ENCODE results near the gene RAB8A. TPM values are rescaled to one million over a fixed set of nuclear protein-coding genes. Genes with fewer than 3 reads are reported as not detected.
A peak's percentile ranks its signal among the peaks of the same experiment; 100 is the strongest.

The RAB8A gene
- total and polyA plus RNA-seq, 9 of the 15 experiments (the other 6 are each of a cell fraction or from before 2014, with no cell fraction given) = 11.2 to 102 (median 53.2) TPM

DNA sequence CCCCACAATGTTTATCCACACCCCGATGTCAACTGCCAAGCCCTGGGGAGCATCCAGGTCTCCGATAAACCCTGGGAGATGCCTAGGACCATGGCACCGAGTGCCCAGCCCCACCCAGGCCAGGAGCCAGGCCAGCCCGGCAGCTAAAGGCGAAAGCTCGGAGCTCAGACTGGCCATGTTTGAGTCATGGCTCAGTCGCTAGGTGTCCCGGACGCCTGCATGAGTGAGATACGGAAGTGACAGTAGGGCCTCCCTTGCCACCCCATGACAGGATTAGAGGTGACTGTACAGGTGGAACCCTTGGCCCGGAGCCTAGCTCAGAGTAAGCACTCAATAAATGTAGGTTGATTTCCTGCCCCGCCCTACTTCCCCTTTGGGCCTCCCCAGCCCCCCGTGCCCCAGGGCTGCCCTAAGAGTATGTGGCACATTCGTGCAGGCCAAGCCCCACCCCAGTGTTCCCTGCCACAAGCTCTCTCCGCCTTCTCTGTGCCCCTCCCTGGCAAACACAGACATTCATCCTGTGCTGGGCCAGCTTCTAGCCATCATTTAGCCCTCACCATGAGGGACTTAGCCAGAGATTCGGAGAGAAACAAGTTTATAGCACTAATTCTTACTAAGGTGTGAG, 41.2 kb upstream of the RAB8A start (continued):
- 0 out of 2 replicates have a peak, but pooled peaks have one; percentile 8 for TF ChIP-seq JUN (IDR thresholded peaks at IDR 0.05; ENCODE audit: borderline replicate concordance, low read depth, low read length)
- TF ChIP-seq JUN (CRISPR knock-in tag; IDR thresholded peaks at IDR 0.05; ENCODE audit: borderline replicate concordance) = no peak
- 0 out of 2 replicates have a peak, but pooled peaks have one; percentile 44 for TF ChIP-seq ETV5 (CRISPR knock-in tag; IDR thresholded peaks at IDR 0.05; ENCODE audit: low read depth)
- TF ChIP-seq PCBP1 (IDR thresholded peaks at IDR 0.05; ENCODE audit: low read depth, low read length, poor library complexity, severe bottlenecking) = no peak
- TF ChIP-seq ZNF584 (CRISPR knock-in tag; IDR thresholded peaks at IDR 0.05; ENCODE audit: low read depth) = peak; percentile 63; the same call in 1 of the 2 replicates
- TF ChIP-seq, protein P1, sequence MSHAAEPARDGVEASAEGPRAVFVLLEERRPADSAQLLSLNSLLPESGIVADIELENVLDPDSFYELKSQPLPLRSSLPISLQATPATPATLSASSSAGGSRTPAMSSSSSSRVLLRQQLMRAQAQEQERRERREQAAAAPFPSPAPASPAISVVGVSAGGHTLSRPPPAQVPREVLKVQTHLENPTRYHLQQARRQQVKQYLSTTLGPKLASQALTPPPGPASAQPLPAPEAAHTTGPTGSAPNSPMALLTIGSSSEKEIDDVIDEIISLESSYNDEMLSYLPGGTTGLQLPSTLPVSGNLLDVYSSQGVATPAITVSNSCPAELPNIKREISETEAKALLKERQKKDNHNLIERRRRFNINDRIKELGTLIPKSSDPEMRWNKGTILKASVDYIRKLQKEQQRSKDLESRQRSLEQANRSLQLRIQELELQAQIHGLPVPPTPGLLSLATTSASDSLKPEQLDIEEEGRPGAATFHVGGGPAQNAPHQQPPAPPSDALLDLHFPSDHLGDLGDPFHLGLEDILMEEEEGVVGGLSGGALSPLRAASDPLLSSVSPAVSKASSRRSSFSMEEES (CRISPR knock-in tag; IDR thresholded peaks at IDR 0.05) = no peak
- no peak for TF ChIP-seq CAMTA2 (CRISPR knock-in tag; conservative IDR thresholded peaks at IDR 0.05)
- TF ChIP-seq, protein P2, sequence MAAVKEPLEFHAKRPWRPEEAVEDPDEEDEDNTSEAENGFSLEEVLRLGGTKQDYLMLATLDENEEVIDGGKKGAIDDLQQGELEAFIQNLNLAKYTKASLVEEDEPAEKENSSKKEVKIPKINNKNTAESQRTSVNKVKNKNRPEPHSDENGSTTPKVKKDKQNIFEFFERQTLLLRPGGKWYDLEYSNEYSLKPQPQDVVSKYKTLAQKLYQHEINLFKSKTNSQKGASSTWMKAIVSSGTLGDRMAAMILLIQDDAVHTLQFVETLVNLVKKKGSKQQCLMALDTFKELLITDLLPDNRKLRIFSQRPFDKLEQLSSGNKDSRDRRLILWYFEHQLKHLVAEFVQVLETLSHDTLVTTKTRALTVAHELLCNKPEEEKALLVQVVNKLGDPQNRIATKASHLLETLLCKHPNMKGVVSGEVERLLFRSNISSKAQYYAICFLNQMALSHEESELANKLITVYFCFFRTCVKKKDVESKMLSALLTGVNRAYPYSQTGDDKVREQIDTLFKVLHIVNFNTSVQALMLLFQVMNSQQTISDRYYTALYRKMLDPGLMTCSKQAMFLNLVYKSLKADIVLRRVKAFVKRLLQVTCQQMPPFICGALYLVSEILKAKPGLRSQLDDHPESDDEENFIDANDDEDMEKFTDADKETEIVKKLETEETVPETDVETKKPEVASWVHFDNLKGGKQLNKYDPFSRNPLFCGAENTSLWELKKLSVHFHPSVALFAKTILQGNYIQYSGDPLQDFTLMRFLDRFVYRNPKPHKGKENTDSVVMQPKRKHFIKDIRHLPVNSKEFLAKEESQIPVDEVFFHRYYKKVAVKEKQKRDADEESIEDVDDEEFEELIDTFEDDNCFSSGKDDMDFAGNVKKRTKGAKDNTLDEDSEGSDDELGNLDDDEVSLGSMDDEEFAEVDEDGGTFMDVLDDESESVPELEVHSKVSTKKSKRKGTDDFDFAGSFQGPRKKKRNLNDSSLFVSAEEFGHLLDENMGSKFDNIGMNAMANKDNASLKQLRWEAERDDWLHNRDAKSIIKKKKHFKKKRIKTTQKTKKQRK (IDR thresholded peaks at IDR 0.05; ENCODE audit: borderline replicate concordance, low read depth, low read length) = no peak
- TF ChIP-seq CREM (IDR thresholded peaks at IDR 0.05; ENCODE audit: low read depth) = peak; percentile 59
- peak; percentile 63; the same call in 1 of the 2 replicates for TF ChIP-seq SMAD4 (CRISPR knock-in tag; conservative IDR thresholded peaks at IDR 0.05)
- no peak for TF ChIP-seq NR2C1 (IDR thresholded peaks at IDR 0.05)
- TF ChIP-seq NR2C1 (tag; IDR thresholded peaks at IDR 0.05) = peak; percentile 14; the same call in 1 of the 2 replicates
- TF ChIP-seq POLR2A (conservative IDR thresholded peaks at IDR 0.05) = 0 out of 2 replicates have a peak, but pooled peaks have one; percentile 41
- 0 out of 2 replicates have a peak, but pooled peaks have one; percentile 7 for TF ChIP-seq MBD2 (IDR thresholded peaks at IDR 0.05; ENCODE audit: borderline replicate concordance, low read depth)
- peak; percentile 51; the same call in 1 of the 2 replicates for TF ChIP-seq JUND (IDR thresholded peaks at IDR 0.05; ENCODE audit: borderline replicate concordance, low read depth, low read length)
- peak; percentile 26; the same call in 1 of the 3 replicates for TF ChIP-seq JUND (tag; IDR thresholded peaks at IDR 0.05; ENCODE audit: borderline replicate concordance, low read depth, low read length)
- TF ChIP-seq CC2D1A (IDR thresholded peaks at IDR 0.05) = no peak
- TF ChIP-seq, protein P3, sequence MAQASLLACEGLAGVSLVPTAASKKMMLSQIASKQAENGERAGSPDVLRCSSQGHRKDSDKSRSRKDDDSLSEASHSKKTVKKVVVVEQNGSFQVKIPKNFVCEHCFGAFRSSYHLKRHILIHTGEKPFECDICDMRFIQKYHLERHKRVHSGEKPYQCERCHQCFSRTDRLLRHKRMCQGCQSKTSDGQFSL (CRISPR knock-in tag; IDR thresholded peaks at IDR 0.05) = peak; percentile 34; the same call in 1 of the 2 replicates
- TF ChIP-seq, protein P3 (tag; IDR thresholded peaks at IDR 0.05) = no peak
